GM19043 (cell line): ENCODE results near the gene IGFL1.
"Not testable (repeated sequence)": the region's sequence is repeated elsewhere in the genome, so short reads cannot be mapped to it uniquely, and the experiment has no call there.

Experiments
- ATAC-seq: cut with Tn5 transposase; IDR thresholded peaks from one replicate; pipeline ENCODE4 v1.9.1; 2021; ENCODE audit warnings: low read depth; ENCODE audit not compliant: unreplicated experiment

IGFL1 gene

DNA sequence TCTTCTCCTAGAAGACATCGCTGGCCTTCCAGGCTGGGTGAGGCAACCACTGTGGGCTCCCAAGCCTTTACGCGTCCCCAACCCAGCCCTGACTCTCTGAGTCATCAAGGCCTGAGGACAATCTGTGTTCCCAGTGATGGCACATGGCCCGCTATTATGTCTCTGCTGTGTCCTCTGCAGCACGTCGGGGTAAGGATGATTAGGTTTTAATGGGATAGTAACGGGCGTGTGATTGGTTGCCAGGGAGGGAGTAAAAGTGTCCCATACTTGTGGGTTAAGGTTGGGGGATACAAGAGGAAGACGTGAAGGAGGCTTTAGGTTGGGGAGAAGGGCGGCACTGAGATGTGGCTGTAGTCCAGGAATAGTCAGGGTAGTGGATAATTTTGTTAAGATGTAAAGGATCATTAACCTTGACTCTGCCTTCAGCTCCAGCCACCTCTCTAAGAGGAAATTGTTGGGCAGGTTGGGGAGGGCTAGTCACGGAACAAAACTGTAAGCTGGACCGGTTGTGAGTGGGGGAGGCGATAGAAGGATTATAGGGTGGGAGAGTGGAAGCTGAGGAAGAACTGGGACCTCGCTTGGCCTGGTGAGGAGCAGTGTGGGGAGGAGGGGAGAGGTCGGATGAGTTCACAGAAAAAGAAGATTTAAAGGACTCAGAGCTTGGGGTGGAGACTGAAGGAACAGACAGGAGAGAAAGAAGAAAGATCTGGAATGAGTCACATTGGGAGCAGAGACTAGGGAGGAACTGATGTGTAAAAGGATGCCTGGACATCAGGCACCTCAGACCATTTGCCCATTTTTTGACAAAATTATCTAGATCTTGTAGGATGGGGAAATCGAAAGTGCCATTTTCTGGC lies 27.9 kb upstream of the IGFL1 start:
- no peak for ATAC-seq

DNA sequence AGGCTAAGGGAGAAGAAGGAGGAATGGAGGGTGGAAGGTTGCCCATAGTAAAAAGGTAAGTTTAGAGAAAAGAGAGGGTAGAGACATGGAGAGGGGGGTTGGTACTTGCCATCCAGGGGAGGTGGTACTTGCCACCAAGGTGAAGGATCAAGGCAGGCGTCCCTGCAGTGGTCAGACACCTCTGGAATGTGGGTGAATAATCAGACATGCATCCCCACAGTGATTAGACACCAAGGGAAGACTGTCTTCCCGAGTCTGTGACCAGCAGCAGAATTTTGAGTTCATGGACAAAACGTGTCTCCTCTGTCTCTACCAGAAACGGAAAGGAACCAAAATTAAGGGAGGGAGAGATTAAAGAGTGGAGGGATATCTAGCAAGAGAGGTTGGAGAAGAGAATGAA lies 27.1 kb upstream of the IGFL1 start:
- no peak for ATAC-seq

DNA sequence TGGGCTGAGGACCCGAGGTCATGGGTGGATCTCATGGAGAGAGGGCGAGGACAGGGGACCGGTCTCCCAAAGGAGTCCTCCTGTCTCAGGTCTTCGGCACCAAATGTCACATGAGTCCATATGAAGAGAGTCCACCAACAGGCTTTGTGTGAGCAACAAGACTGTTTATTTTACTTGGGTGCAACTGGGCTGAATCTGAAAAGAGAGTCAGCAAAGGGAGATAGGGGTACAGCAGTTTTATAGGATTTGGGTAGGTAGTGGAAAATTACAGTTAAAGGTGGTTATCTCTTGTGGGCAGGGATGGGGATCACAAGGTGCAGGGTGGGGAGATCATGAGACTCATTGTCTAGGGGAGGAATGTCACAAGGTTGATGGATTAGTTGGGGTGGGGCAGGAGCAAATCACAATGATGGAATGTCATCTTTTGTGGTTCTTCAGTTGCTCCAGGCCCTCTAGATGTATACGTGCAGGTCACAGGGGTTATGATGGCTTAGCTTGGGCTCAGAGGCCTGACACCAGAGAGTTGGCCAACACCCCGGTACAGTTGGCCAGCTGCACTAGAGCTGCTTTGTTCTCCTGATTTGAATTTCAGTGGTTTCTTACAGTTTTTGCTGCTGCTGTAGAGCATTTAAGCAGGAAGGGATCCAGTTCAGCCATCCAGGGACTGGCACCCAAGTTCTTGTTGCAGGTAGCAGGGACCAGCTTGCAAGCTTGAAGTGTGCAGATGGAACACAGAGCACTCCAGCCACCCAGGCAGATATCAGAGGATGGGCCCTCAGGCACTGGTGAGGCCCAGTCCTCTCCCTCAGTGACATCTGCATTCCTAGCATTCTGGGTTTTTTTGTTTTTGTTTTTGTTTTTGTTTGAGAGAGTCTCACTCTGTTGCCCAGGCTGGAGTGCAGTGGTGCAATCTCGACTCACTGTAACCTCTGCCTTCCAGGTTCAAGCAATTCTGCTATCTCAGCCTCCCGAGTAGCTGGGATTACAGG lies 26.4 kb upstream of the IGFL1 start:
- ATAC-seq = no peak

DNA sequence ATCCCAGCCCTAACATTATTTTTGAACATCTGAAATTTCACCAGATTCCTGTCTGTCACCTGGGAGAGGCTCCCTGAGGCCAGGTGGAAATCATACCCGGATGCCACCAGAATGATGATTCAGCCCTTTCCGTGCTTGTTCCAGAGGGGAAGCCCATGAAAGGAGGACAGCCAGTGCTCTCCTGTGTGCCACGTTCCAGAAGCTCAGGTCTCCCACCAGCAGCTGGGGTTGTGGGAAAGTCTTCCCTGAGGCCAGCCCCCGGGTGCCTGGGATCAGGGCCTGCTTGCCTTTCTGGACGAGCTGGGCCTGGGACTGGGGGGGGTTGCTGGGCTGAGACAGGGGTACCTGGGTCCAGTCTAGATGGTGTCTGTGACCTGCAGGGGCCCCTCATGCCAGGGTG lies 25.5 kb upstream of the IGFL1 start:
- ATAC-seq = no peak

DNA sequence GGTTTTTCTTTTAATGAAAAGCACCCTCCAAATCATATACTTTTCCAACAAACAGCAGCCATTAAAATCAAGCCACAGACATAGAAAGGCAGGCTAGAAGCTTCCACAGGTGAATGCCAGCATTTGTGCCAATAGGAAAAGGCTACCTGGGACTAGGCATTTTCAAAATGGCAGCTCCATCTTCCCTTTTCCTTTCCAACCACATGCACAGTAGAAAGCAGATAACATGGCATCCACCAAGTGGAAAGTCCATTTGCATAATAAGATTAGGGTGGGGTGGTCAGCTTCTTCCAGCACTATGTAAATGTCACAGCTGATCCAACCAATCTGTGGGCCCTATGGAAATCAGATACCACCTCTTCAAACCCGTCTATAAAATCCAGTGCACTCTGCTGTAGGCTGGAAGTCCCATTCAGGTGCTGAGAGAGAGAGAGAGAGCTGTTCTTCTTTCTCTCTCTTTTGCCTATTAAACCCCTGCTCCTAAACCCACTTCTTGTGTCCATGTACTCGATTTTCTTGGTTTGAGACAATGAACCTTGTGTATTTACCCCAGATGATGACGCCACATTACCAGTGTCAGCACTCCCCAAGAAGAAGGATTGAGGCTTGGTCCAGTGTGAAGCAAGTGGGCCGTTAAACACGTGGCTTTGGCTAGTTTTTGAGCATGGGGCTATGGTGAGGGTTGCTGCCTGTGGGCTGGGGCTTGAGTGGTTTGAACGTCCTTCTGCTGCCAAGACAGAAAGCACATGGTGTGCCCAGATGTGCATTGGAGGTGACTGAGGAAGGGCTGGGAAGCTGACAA lies 24.2 kb upstream of the IGFL1 start:
- ATAC-seq = no peak

DNA sequence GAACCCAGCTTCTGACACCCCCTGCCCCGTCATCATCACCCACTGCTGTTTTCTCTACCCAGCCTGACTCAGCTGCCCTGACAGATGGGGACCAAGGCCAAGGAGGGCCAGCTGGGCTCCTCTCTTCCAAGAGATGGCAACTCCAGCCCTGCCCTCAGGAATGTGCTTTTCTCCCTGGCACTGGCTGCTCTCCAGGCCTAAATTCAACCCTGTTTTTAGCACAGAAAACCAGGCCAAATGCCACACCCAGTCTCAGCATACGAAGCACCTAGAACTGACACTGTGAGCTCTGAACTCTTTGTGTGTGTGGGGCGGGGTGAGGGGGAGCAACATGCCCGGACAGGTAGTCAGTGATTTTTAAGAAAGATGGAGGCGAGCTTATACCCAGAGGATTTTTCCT lies 23.4 kb upstream of the IGFL1 start:
- no peak for ATAC-seq

DNA sequence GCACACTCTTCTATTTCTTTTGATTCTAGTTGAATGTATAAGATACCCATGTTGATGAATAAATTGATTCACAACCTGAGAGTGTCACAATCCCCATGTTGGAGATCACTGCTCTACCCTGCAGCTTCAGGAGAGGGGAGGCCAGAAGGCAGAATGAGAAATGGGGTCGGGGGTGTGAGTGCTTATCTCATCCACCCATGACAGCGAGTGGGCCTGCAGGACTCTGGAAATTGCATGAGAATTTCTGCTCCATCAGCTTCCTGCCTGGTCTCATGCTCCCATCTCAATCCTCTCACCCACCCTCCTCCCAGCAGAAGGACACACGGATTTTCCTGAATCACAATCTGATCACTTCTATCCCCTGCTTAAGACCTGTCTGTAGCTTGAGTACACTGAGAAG lies 22.9 kb upstream of the IGFL1 start:
- no peak for ATAC-seq

DNA sequence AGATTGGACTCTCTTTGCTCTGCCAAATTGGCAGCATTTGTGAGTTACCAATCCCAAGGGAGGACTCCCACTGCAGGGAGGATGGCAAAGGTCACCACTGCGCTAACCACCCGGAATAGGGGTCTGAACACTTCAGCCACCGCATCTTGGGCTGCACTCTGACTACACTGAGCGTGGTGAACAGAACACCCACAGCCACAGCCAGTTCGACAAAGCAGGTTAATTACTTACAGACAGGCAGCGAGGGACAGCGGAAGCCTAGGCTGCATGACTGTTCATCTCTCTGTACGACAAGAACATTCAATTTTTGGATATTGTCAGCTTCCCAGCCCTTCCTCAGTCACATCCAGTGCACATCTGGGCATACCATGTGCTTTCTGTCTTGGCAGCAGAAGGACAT lies 21.7 kb upstream of the IGFL1 start:
- ATAC-seq = not testable (repeated sequence)

DNA sequence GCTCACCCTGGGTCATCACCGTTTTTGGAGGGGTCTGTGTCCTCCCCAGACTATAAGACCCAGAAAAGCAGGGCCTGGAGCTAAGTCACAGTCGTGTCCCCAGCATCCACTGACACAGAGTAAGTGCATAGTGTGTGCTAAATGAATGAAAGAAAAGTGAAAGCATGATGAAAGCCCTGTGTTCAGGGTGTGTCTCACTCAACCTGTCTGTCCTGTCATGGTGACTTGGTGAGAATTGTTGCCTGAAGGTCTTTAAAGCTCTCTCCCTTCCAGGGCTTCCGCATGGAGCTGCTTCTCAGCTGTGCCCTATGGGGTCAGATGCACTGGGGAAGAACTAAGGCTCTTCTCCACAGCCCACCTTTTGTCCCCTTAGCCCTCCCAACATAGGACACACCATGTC lies 20.5 kb upstream of the IGFL1 start:
- no peak for ATAC-seq

DNA sequence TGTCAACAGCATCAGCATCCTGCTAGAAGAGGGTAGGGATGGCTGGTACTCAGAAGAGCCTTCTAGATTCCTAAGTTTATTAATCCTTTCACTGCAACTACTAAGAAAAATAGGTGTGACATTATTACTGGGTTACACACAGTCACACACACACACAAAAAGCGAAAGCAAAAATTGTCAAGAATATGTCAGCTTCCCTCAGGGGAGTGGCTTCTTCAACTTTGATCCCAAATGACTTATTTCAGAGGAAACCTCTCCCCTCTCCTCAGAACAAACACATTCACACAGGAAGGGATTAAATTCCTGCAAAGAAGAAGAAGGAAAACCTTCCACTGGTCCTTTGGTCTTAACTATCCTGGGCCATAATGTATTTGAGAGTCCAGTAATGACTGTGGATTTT lies 20.1 kb upstream of the IGFL1 start:
- ATAC-seq = no peak

DNA sequence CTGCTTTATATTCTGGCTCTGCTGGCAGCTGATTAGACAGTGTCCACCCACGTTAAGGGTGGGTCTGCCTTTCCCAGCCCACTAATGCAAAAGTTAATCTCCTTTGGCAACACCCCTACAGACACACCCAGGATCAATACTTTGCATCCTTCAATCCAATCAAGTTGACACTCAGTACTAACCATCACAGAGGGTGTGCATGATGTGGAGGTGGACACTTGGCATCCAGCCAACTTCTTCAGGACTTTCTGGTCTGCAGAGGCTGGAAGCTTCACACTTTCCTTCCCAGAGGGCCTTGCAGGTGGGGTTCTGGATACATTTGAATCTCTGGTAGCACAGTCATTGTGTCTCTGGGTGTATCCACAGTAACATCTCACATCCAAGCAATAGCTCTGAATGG lies 18.9 kb upstream of the IGFL1 start:
- no peak for ATAC-seq

DNA sequence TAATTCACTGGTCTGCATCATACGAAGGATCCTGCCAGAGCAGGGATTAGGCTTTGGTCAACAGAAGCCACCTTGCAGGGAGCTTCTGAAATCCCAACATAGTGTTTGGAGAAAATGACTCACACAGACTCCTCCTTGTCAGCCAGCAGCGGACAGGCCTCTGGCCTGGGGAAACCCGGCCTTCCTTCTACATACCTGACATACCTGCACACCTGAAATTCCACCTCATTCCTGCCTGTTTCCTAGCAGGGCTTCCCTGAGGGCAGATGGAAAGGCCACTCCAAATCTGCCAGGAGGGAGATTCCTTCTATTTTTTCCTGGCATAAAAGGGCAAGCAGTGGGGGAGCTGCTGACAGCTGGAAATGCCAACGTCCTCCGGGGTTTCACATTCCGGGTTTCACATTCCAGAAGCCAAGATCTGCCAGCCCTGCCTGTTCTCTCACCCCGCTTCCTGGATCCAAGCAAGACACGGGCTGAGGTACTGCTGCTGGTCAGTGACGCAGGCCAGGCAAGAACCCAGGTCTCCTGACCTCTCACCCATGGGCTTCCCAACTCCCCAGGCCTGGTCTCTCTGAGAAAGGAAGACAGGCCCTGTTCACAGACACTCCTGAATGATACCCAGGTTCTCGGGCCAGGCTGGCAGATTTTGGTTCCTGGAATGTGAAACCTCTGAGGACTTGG lies 18.2 kb upstream of the IGFL1 start:
- ATAC-seq = no peak

DNA sequence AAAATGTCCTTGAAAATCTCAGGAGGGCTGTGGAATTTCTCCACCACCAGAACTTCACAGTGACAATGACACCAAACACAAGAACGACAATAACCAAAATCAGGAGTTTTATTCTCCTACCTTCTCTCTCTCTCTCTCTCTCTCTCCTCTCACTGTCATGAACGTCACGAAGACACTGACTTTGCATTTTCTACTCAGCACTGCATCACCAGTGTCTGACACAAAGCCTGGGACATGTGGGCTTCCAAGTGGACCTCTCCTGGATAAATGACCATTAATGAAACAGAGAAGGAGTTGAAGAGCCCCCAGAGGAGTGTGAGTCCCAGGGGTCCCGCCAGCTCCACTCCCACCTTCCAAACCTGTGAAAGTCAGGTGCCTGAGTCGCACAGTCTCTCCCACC lies 16.9 kb upstream of the IGFL1 start:
- ATAC-seq = not testable (repeated sequence)

DNA sequence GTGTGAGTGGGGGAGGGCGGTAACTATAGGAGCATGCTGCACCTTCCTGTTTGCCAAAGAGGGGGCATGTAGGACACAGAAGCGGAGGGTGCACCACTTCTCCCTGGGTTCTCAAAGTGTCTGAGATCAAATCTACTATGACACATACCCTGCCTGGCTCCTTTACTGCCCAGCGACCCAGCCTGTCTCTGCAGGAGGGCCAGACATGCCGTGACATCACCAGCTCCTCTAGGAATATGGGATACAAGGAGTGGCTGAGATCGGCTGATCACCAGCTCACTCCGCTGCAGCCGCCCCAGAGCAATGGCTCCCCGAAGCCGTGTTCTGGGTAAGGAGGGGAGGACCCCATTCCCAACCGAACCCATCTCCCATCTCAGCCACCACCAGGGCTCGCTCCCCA lies 16.4 kb upstream of the IGFL1 start:
- no peak for ATAC-seq

DNA sequence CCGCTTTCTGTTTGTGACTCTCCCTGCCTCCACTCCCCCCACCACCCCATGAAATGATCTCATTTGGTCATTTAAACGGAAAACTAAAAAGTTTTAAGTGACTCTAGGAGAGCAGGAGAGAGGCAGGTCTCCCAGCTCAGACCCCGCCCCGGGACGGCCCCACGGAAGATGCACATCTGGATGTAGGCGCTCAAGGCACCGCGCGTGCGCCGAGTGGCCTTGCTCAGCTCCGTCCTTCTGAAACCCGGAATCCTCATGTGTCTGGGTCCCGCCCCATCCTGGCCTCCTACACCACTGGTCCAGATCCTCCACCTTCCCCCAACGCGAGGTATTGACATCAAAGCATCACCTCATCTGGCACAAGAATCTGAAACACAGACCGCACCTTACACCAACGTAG lies 15.7 kb upstream of the IGFL1 start:
- ATAC-seq = no peak

DNA sequence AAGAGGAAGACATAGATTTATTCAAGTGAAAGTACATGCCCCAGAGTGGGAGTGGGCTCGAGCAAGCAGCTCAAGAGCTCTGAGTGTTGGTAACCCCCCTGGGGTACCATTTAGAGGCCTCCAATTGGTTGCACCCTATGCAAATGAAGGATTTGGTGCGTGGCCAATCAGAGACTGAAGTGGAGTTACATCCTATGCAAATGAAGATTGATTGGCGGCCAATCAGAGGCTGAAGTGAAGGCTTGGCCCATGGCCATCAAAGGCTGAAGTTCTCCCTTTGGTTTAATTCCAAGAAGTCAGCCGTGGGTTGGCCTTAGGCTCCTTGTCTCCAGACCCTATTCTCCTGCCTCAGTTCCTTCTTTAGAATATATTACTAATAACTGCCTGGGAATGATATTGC lies 12.9 kb upstream of the IGFL1 start:
- no peak for ATAC-seq

DNA sequence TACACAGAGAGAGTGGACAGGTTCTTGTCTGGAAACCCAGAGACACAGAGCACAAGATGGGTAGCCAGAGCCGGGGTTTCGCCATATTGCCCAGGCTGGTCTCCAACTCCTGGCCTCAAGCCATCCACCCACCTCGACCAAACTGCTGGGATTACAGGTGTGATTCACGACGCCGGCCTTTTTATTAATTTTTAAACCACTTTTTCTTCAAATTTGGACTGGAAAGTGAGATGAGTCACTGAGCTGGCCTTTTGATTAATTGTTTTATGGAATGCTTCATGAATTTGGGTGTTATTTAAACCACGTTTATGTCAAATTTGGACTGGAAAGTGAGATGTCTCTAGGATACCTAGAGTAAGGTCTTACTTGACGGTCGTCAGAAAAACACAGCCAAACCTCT lies 12.1 kb upstream of the IGFL1 start:
- no peak for ATAC-seq

DNA sequence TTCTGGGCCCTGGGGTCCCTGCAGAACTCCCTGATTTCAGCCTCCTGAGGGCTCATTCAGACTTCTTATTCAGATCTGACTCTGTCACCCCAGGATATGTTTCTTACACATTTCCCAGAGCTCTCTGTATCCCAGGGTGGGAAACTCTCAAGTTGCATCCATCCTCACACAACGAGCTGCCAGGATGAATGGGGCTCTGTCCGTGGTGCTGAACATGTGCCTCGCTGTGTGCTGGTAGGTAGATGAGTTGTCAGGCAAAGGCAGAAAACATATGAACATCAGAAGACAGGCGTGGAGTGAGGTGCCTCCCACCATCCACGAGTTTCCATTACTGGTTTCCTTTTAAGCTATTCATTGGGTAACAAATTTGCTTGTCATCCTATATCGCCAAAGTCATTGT lies 11.4 kb upstream of the IGFL1 start:
- ATAC-seq = no peak

DNA sequence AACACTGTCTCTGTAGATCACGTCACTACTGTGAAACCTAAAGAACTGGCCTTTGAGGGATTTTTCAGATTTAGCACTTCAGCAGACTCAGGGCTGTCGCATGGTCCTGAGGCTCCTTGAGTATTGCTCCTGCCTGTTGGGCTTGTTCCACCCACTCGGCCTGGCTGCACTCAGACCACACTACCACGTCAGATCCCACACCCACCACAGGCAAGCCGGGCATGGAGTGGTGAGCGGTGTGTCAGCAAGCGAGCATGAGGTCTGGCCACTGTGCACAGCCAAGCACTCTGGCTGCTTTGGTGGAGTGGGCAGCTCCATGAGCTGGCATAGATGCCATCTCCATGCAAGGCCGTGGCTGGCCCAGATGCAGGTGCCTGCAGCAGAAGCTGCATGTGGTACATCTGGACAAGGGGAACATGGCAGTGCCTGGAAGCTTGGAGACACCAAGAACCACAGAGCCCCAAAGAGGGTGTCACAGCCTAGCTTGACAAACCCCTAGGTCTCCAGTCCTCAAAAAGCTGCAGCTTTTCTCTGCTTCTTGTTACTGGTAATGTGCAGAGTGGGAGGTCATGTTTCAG lies 9.4 kb upstream of the IGFL1 start:
- ATAC-seq = no peak

DNA sequence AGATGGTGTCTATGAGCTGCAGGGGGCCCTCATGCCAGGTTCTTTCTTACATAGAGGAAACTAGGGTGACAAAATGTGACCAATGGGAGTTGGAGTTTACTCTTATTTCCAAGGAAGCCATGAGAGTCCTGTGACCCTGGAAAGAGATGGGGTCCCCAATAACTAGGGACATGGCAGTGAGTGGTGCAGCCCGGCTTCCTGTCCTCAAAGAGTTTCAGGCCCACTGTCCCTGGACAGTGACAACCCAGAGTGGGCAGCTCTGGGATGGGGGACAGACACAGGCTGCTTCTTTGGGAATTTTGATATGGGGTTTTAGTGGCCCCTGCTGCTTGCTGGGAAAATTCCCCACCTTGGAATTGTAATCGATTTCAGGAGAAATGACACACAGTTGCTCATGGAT lies 8.4 kb upstream of the IGFL1 start:
- ATAC-seq = no peak
